DMS153 treated with DMSO at 0.1 percent for 48 hours (cell line): Measurements from ENCODE around the gene RBSN.

Experiments used
- DNase-seq: peaks from one replicate; lab custom pipeline; 2025; ENCODE audit not compliant: unreplicated experiment; lab: John Stamatoyannopoulos, UW

The RBSN gene

GRCh38 chr3:15099364-15100098 is 583 bp upstream of the RBSN start:
- no peak for DNase-seq

- no peak for DNase-seq
Observed at GRCh38 chr3:15097891-15098290, 1.1 kb downstream of the RBSN start.

GRCh38 chr3:15096046-15096445 is 2.9 kb downstream of the RBSN start:
- DNase-seq: no peak

- DNase-seq: no peak
Observed at GRCh38 chr3:15094187-15094875, 4.6 kb downstream of the RBSN start.

GRCh38 chr3:15092686-15093085 is 6.3 kb downstream of the RBSN start:
- DNase-seq: no peak

GRCh38 chr3:15091575-15091974 is 7.4 kb downstream of the RBSN start:
- no peak for DNase-seq

GRCh38 chr3:15089201-15089600 is 9.7 kb downstream of the RBSN start:
- no peak for DNase-seq

- no peak for DNase-seq
Observed at GRCh38 chr3:15086699-15087098, 12.2 kb downstream of the RBSN start.

GRCh38 chr3:15086263-15086662 is 12.7 kb downstream of the RBSN start:
- DNase-seq: no peak

GRCh38 chr3:15083252-15083651 is 15.7 kb downstream of the RBSN start:
- DNase-seq: no peak

- no peak for DNase-seq
Observed at GRCh38 chr3:15081960-15082664, 16.8 kb downstream of the RBSN start.

- DNase-seq: no peak
Observed at GRCh38 chr3:15079091-15079490, 19.9 kb downstream of the RBSN start.

- DNase-seq: no peak
Observed at GRCh38 chr3:15074500-15074899, 24.4 kb downstream of the RBSN start.

GRCh38 chr3:15071699-15072098 is 27.2 kb downstream of the RBSN start:
- DNase-seq: no peak

- DNase-seq: no peak
Observed at GRCh38 chr3:15069441-15069840, 29.5 kb downstream of the RBSN start.

GRCh38 chr3:15066467-15066866 is 32.5 kb downstream of the RBSN start:
- DNase-seq: no peak

GRCh38 chr3:15065550-15066007 is 33.4 kb downstream of the RBSN start:
- no peak for DNase-seq

- peak; percentile 27 for DNase-seq
Observed at GRCh38 chr3:15064835-15065549, 34.0 kb downstream of the RBSN start, which contains the start of gene MRPS25. Gene MRPS25 (minus strand): TSS chr3:15065315. CDS start chr3:15065194, 121 bp downstream.

GRCh38 chr3:15064299-15064834 is 34.6 kb downstream of the RBSN start:
- DNase-seq: no peak

- DNase-seq: no peak
Observed at GRCh38 chr3:15063656-15064286, 35.2 kb downstream of the RBSN start.
